ENCODE results near the gene KRTAP19-7. TPM values are rescaled to one million over a fixed set of nuclear protein-coding genes. Genes with fewer than 3 reads are reported as not detected.

KRTAP19-7 gene
- polyA plus RNA-seq (not detected in 3 replicates), polyA minus RNA-seq (not detected in 3 replicates)
- polyA plus RNA-seq (2011; ENCODE audit: low read depth) = not detected
- not detected in 2 replicates for polyA plus RNA-seq (2011; cell fraction: cytosol; rRNA removed)
- not detected in 2 replicates for polyA plus RNA-seq (2011; cell fraction: nucleus; rRNA removed)
- not detected in 2 replicates for polyA plus RNA-seq (2012; ENCODE audit: low replicate concordance)
- polyA minus RNA-seq (2011; cell fraction: cytosol; rRNA and poly(A)+ RNA removed) = not detected
- not detected in 2 replicates for polyA minus RNA-seq (2011; cell fraction: nucleus; rRNA and poly(A)+ RNA removed)

GRCh38 chr21:30561264-30561895 lies at the start of gene KRTAP19-7:
Gene KRTAP19-7, minus strand, starts transcription at chr21:30561314. Its CDS starts 25 bp downstream, at chr21:30561289.
- Histone ChIP-seq H2AFZ (ENCODE audit: control insufficient read depth, low read length) (no peak within 1 kb of the TSS), H3K9ac (ENCODE audit: control insufficient read depth, extremely low read depth, insufficient read depth, low read length) (no peak within 1 kb of the TSS), H3K27me3 (ENCODE audit: control insufficient read depth, extremely low read depth, insufficient read depth, low read length) (no peaks in the 10 kb centered on the region), H3K27ac (ENCODE audit: control insufficient read depth, insufficient read depth, low read length) (no peak within 1 kb of the TSS), H3K79me2 (ENCODE audit: control insufficient read depth, insufficient read depth, low read length) (no peaks in the 10 kb centered on the region), H3K4me1 (ENCODE audit: control insufficient read depth, extremely low read depth, insufficient read depth, low read length) (no peaks in the 10 kb centered on the region), H3K4me3 (ENCODE audit: control insufficient read depth in 2 of 3, extremely low read depth in 1 of 3, insufficient read depth in 2 of 3, low read depth in 1 of 3, low read length in 3 of 3) (no peak within 1 kb of the TSS), H3K9me3 (ENCODE audit: control insufficient read depth, low read depth, low read length) (no peaks in the 10 kb centered on the region), H4K20me1 (ENCODE audit: control insufficient read depth, extremely low read depth, insufficient read depth, low read length) (no peaks in the 10 kb centered on the region), H3K4me2 (ENCODE audit: control insufficient read depth, extremely low read depth, insufficient read depth, low read depth, low read length) (no peak within 1 kb of the TSS), H3K36me3 (ENCODE audit: control insufficient read depth in 2 of 2, extremely low read depth in 1 of 2, insufficient read depth in 2 of 2, low read length in 2 of 2) (no peaks in the 10 kb centered on the region), H3K9me1 (ENCODE audit: control insufficient read depth, extremely low read depth, insufficient read depth, low read length) (no peaks in the 10 kb centered on the region)
- no peak for FAIRE-seq
- dilution Hi-C loops (cut with MboI; ENCODE audit: extremely low pct_ligation_motif_present, low sequenced_read_pairs) = no loop called here
- DNase-seq (ENCODE audit: low read depth, low spot score) = no peak
- TF ChIP-seq, protein P1, sequence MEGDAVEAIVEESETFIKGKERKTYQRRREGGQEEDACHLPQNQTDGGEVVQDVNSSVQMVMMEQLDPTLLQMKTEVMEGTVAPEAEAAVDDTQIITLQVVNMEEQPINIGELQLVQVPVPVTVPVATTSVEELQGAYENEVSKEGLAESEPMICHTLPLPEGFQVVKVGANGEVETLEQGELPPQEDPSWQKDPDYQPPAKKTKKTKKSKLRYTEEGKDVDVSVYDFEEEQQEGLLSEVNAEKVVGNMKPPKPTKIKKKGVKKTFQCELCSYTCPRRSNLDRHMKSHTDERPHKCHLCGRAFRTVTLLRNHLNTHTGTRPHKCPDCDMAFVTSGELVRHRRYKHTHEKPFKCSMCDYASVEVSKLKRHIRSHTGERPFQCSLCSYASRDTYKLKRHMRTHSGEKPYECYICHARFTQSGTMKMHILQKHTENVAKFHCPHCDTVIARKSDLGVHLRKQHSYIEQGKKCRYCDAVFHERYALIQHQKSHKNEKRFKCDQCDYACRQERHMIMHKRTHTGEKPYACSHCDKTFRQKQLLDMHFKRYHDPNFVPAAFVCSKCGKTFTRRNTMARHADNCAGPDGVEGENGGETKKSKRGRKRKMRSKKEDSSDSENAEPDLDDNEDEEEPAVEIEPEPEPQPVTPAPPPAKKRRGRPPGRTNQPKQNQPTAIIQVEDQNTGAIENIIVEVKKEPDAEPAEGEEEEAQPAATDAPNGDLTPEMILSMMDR (optimal IDR thresholded peaks at IDR 0.05 in 1 of 3, IDR thresholded peaks at IDR 0.05 in 1 of 3, conservative IDR thresholded peaks at IDR 0.05 in 1 of 3; ENCODE audit: extremely low read depth in 1 of 3, insufficient read depth in 2 of 3, low read length in 3 of 3) = no peak
- no peak for TF ChIP-seq EZH2 (IDR thresholded peaks at IDR 0.05; ENCODE audit: low read length)

DNA sequence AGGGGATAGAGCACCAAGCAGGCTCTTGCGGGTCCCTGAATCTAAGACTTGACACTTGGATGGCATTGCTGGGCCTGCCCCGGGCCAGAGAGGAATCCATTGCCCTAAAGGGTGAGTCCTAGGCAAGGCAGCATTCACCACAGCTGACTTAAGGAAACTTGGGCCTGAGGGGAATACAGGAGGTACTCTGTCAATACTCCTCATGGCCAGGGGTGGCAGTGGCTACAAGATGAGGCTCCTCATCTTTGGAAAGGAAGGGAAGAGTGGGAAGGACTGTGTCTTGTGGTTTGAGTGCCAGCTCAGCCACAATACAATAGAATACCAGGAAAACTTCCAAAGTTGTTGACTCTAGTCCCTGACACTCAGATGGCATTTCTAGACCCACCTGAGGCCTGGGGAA lies 44.9 kb upstream of the KRTAP19-7 start:
- H3K4me3 ChIP-seq (ENCODE audit: control insufficient read depth in 2 of 3, extremely low read depth in 1 of 3, insufficient read depth in 2 of 3, low read depth in 1 of 3, low read length in 3 of 3) = no peak overlapping the region
- no peaks in the 10 kb centered on the region for H3K27me3 ChIP-seq (ENCODE audit: control insufficient read depth, extremely low read depth, insufficient read depth, low read length)
- dilution Hi-C loops (cut with MboI; ENCODE audit: extremely low pct_ligation_motif_present, low sequenced_read_pairs) = no loop called here
- H3K27ac ChIP-seq (ENCODE audit: control insufficient read depth, insufficient read depth, low read length) = no peak overlapping the region
- no peak for FAIRE-seq
- no peak for DNase-seq (ENCODE audit: low read depth, low spot score)
- no peaks in the 10 kb centered on the region for H3K9me1 ChIP-seq (ENCODE audit: control insufficient read depth, extremely low read depth, insufficient read depth, low read length)
- H3K9ac ChIP-seq (ENCODE audit: control insufficient read depth, extremely low read depth, insufficient read depth, low read length) = no peak overlapping the region
- H3K9me3 ChIP-seq (ENCODE audit: control insufficient read depth, low read depth, low read length) = no peaks in the 10 kb centered on the region
- no peaks in the 10 kb centered on the region for H3K79me2 ChIP-seq (ENCODE audit: control insufficient read depth, insufficient read depth, low read length)
- TF ChIP-seq, protein P1 (optimal IDR thresholded peaks at IDR 0.05 in 1 of 3, IDR thresholded peaks at IDR 0.05 in 1 of 3, conservative IDR thresholded peaks at IDR 0.05 in 1 of 3; ENCODE audit: extremely low read depth in 1 of 3, insufficient read depth in 2 of 3, low read length in 3 of 3) = peak in 1 of 3 experiments; percentile 10
- no peak for TF ChIP-seq EZH2 (IDR thresholded peaks at IDR 0.05; ENCODE audit: low read length)
- no peaks in the 10 kb centered on the region for H3K36me3 ChIP-seq (ENCODE audit: control insufficient read depth in 2 of 2, extremely low read depth in 1 of 2, insufficient read depth in 2 of 2, low read length in 2 of 2)
- no peaks in the 10 kb centered on the region for H3K4me1 ChIP-seq (ENCODE audit: control insufficient read depth, extremely low read depth, insufficient read depth, low read length)
- no peak overlapping the region for H3K4me2 ChIP-seq (ENCODE audit: control insufficient read depth, extremely low read depth, insufficient read depth, low read depth, low read length)
- no peaks in the 10 kb centered on the region for H4K20me1 ChIP-seq (ENCODE audit: control insufficient read depth, extremely low read depth, insufficient read depth, low read length)
- no peak overlapping the region for H2AFZ ChIP-seq (ENCODE audit: control insufficient read depth, low read length)

Data from keratinocyte (primary cell).